WTC11 (cell line): ENCODE results near the gene OSBP2. TPM values are rescaled to one million over a fixed set of nuclear protein-coding genes. Genes with fewer than 3 reads are reported as not detected.

ENCODE experiments used
- ATAC-seq: fragments of 200-7000 bp; cut with Tn5 transposase; 2 replicates; pipeline ENCODE4 v1.10.0; 2021; ENCODE audit warnings: mild to moderate bottlenecking, moderate library complexity
- CTCF ChIA-PET: fragments of 300-600 bp; sonication (Branson Sonifier 250); formaldehyde crosslinking; loops from one replicate; lab custom pipeline; 2021; ENCODE audit warnings: antibody characterized with exemption; lab: Charles Lee
- POLR2A ChIA-PET: fragments of 350-600 bp; sonication (Branson Sonifier 250); formaldehyde crosslinking; loops from one replicate; lab custom pipeline; 2021; ENCODE audit warnings: antibody characterized with exemption; lab: Charles Lee
- DNase-seq: peaks from one replicate; pipeline ENCODE4 v3.0.0; 2021; ENCODE audit warnings: low spot score
- H3K27ac Mint-ChIP-seq: 2 replicates; pipeline ENCODE4 v1.8.0; 2021; ENCODE audit warnings: mixed read lengths
- H3K27me3 Mint-ChIP-seq: 2 replicates; pipeline ENCODE4 v1.8.0; 2021; ENCODE audit warnings: low read depth, mild to moderate bottlenecking, moderate library complexity, mixed read lengths
- H3K36me3 Mint-ChIP-seq: 2 replicates; pipeline ENCODE4 v1.8.0; 2021; ENCODE audit warnings: mixed read lengths
- H3K4me1 Mint-ChIP-seq: 2 replicates; pipeline ENCODE4 v1.8.0; 2022; ENCODE audit warnings: mixed read lengths
- H3K4me3 Mint-ChIP-seq: 2 replicates; pipeline ENCODE4 v1.8.0; 2021; ENCODE audit warnings: mild to moderate bottlenecking, moderate library complexity, mixed read lengths
- H3K9me3 Mint-ChIP-seq: 2 replicates; pipeline ENCODE4 v1.8.0; 2021; ENCODE audit warnings: mixed read lengths
- AFF4 ChIP-seq: sonication (generic); formaldehyde crosslinking; IDR thresholded peaks from 2 replicates; pipeline ENCODE4 v1.8.1; 2023; ENCODE audit warnings: mild to moderate bottlenecking, missing genetic modification reagents, borderline replicate concordance
- ATF1 ChIP-seq: sonication (generic); formaldehyde crosslinking; IDR thresholded peaks from 2 replicates; pipeline ENCODE4 v1.8.1; 2023; ENCODE audit warnings: mild to moderate bottlenecking, moderate library complexity, missing genetic modification reagents
- CREB1 ChIP-seq: sonication (generic); formaldehyde crosslinking; IDR thresholded peaks from 2 replicates; pipeline ENCODE4 v1.8.0; 2023; ENCODE audit warnings: mild to moderate bottlenecking, missing genetic modification reagents
- E2F1 ChIP-seq: sonication (generic); formaldehyde crosslinking; IDR thresholded peaks from 2 replicates; pipeline ENCODE4 v1.8.0; 2022; ENCODE audit warnings: mild to moderate bottlenecking, missing genetic modification reagents
- FOXP1 ChIP-seq: sonication (generic); formaldehyde crosslinking; IDR thresholded peaks from 2 replicates; pipeline ENCODE4 v1.8.0; 2022; ENCODE audit warnings: missing genetic modification reagents, mild to moderate bottlenecking, moderate library complexity, borderline replicate concordance
- GTF2I ChIP-seq: fragments of 250-450 bp; sonication (Bioruptor Pico); conservative IDR thresholded peaks from 2 replicates; pipeline ENCODE4 v1.4.0; 2021; ENCODE audit warnings: mild to moderate bottlenecking
- IRF1 ChIP-seq: sonication (generic); formaldehyde crosslinking; IDR thresholded peaks from 2 replicates; pipeline ENCODE4 v1.8.0; 2023; ENCODE audit warnings: missing genetic modification reagents
- MYBL2 ChIP-seq: sonication (generic); formaldehyde crosslinking; IDR thresholded peaks from 2 replicates; pipeline ENCODE4 v1.8.1; 2023; ENCODE audit warnings: mild to moderate bottlenecking, moderate library complexity, missing genetic modification reagents
- NFE2L1 ChIP-seq: sonication (generic); formaldehyde crosslinking; IDR thresholded peaks from 2 replicates; pipeline ENCODE4 v1.8.1; 2023; ENCODE audit warnings: missing genetic modification reagents
- NR3C1 ChIP-seq: sonication (generic); formaldehyde crosslinking; conservative IDR thresholded peaks from 2 replicates; pipeline ENCODE4 v1.8.1; 2023; ENCODE audit warnings: low read depth, mild to moderate bottlenecking, missing genetic modification reagents
- OVOL2 ChIP-seq: fragments of 250-450 bp; sonication (Bioruptor Pico); IDR thresholded peaks from 2 replicates; pipeline ENCODE4 v1.9.0; 2021; ENCODE audit warnings: mild to moderate bottlenecking, borderline replicate concordance
- RORB ChIP-seq: fragments of 250-450 bp; sonication (Bioruptor Pico); IDR thresholded peaks from 2 replicates; pipeline ENCODE4 v1.9.0; 2021; ENCODE audit warnings: mild to moderate bottlenecking
- SOX15 ChIP-seq: fragments of 250-450 bp; sonication (Bioruptor Pico); IDR thresholded peaks from 2 replicates; pipeline ENCODE4 v1.9.0; 2021; ENCODE audit warnings: mild to moderate bottlenecking
- TCF7 ChIP-seq: sonication (generic); formaldehyde crosslinking; IDR thresholded peaks from 2 replicates; pipeline ENCODE4 v1.8.0; 2022; ENCODE audit warnings: mild to moderate bottlenecking, low read depth, missing genetic modification reagents, moderate library complexity
- ZMAT4 ChIP-seq: fragments of 250-450 bp; sonication (Bioruptor Pico); IDR thresholded peaks from 2 replicates; pipeline ENCODE4 v1.9.0; 2021; ENCODE audit warnings: mild to moderate bottlenecking
- ZNF138 ChIP-seq: sonication (generic); formaldehyde crosslinking; conservative IDR thresholded peaks from 2 replicates; pipeline ENCODE4 v1.8.1; 2022; ENCODE audit warnings: mild to moderate bottlenecking, moderate library complexity, missing genetic modification reagents
- total RNA-seq: library from RNA; stranded (reverse); gene quantifications from 3 replicates; pipeline ENCODE4 v1.2.3, GENCODE V29; 2021
- TF ChIP-seq, protein P1 (sequence below): sonication (generic); formaldehyde crosslinking; IDR thresholded peaks from 2 replicates; pipeline ENCODE4 v1.8.0; 2023; ENCODE audit warnings: mild to moderate bottlenecking, missing genetic modification reagents

Gene OSBP2
- total RNA-seq, 1 experiment from 2014 or later, result 4.1 TPM

DNA sequence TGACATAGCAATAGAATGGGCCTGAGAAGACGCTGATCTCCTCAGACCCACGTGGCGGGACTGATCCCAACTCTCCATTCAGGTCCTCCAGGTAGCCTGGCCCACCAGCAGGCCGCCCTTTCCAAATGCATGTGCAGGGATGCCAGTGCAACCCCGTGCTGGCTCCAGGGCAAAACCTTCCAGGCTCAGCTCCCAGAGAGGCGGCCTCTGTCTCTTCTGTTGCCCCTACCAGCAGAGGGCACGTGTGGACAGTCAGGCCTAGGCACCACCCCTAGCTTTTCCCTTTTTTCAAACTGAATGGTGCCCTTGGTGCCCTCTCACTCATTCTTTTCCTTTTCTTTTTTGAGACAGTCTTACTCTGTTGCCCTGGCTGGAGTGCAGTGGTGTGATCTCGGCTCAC lies 121.7 kb downstream of the OSBP2 start:
- TF ChIP-seq NFE2L1, result no peak
- TF ChIP-seq OVOL2 (CRISPR knock-in tag), result no peak
- TF ChIP-seq FOXP1 (CRISPR knock-in tag), result no peak
- TF ChIP-seq MYBL2 (CRISPR knock-in tag), result no peak
- TF ChIP-seq, all 79 proteins: peak for 0
- CTCF ChIA-PET, result interaction anchor here (0.6 to 1.2 kb wide), 8 partner anchors 9 to 395 kb away, joined by 3 to 10 read pairs (median 4); no protein-coding TSS in a partner anchor
- Mint-ChIP-seq H3K4me3 (no peak overlapping the region), H3K27me3 (peaks cover 10% of the 10 kb centered on the region), H3K36me3 (no peaks in the 10 kb centered on the region), H3K9me3 (0 out of 2 replicates have a peak, but pooled peaks cover 6% of the 10 kb centered on the region), H3K27ac (no peak overlapping the region), H3K4me1 (peaks cover 5% of the 10 kb centered on the region; the same call in 1 of the 2 replicates)
- ATAC-seq (peak; percentile 73), DNase-seq (no peak)
- POLR2A ChIA-PET, result no interaction called here

GRCh38 chr22:30821381-30821780 lies 126.7 kb downstream of the OSBP2 start:
- Mint-ChIP-seq H3K27ac (no peak overlapping the region), H3K4me3 (peak overlapping the region; percentile 30), H3K9me3 (no peaks in the 10 kb centered on the region), H3K36me3 (no peaks in the 10 kb centered on the region), H3K27me3 (peaks cover 37% of the 10 kb centered on the region), H3K4me1 (peaks cover 14% of the 10 kb centered on the region)
- TF ChIP-seq GTF2I (CRISPR knock-in tag) (no peak), CREB1 (CRISPR knock-in tag) (no peak), OVOL2 (CRISPR knock-in tag) (no peak), AFF4 (CRISPR knock-in tag) (no peak), NFE2L1 (no peak), SOX15 (CRISPR knock-in tag) (no peak), E2F1 (CRISPR knock-in tag) (no peak), ZNF138 (CRISPR knock-in tag) (no peak), RORB (CRISPR knock-in tag) (no peak), ATF1 (CRISPR knock-in tag) (no peak), TCF7 (CRISPR knock-in tag) (no peak), ZMAT4 (no peak), NR3C1 (CRISPR knock-in tag) (no peak), IRF1 (CRISPR knock-in tag) (no peak)
- TF ChIP-seq, protein P1, sequence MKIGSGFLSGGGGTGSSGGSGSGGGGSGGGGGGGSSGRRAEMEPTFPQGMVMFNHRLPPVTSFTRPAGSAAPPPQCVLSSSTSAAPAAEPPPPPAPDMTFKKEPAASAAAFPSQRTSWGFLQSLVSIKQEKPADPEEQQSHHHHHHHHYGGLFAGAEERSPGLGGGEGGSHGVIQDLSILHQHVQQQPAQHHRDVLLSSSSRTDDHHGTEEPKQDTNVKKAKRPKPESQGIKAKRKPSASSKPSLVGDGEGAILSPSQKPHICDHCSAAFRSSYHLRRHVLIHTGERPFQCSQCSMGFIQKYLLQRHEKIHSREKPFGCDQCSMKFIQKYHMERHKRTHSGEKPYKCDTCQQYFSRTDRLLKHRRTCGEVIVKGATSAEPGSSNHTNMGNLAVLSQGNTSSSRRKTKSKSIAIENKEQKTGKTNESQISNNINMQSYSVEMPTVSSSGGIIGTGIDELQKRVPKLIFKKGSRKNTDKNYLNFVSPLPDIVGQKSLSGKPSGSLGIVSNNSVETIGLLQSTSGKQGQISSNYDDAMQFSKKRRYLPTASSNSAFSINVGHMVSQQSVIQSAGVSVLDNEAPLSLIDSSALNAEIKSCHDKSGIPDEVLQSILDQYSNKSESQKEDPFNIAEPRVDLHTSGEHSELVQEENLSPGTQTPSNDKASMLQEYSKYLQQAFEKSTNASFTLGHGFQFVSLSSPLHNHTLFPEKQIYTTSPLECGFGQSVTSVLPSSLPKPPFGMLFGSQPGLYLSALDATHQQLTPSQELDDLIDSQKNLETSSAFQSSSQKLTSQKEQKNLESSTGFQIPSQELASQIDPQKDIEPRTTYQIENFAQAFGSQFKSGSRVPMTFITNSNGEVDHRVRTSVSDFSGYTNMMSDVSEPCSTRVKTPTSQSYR (CRISPR knock-in tag), result no peak
- DNase-seq (no peak), ATAC-seq (no peak)
- ChIA-PET POLR2A (no interaction called here), CTCF (interaction anchor here (1.0 to 3.5 kb wide), 5 partner anchors 15 to 187 kb away, joined by 5 to 14 read pairs (median 8); no protein-coding TSS in a partner anchor)
